NCI-H748 (cell line): ENCODE measurements around the gene NAPEPLD.
A peak's percentile ranks its signal among the peaks of the same experiment; 100 is the strongest.
"Not testable (repeated sequence)": the region's sequence is repeated elsewhere in the genome, so short reads cannot be mapped to it uniquely, and the experiment has no call there.

Experiments used
- DNase-seq: peaks from one replicate; lab custom pipeline; 2025; ENCODE audit not compliant: unreplicated experiment; lab: John Stamatoyannopoulos, UW

Gene NAPEPLD

GRCh38 chr7:103071000-103071399 lies 77.9 kb downstream of the NAPEPLD start:
- no peak for DNase-seq

DNA sequence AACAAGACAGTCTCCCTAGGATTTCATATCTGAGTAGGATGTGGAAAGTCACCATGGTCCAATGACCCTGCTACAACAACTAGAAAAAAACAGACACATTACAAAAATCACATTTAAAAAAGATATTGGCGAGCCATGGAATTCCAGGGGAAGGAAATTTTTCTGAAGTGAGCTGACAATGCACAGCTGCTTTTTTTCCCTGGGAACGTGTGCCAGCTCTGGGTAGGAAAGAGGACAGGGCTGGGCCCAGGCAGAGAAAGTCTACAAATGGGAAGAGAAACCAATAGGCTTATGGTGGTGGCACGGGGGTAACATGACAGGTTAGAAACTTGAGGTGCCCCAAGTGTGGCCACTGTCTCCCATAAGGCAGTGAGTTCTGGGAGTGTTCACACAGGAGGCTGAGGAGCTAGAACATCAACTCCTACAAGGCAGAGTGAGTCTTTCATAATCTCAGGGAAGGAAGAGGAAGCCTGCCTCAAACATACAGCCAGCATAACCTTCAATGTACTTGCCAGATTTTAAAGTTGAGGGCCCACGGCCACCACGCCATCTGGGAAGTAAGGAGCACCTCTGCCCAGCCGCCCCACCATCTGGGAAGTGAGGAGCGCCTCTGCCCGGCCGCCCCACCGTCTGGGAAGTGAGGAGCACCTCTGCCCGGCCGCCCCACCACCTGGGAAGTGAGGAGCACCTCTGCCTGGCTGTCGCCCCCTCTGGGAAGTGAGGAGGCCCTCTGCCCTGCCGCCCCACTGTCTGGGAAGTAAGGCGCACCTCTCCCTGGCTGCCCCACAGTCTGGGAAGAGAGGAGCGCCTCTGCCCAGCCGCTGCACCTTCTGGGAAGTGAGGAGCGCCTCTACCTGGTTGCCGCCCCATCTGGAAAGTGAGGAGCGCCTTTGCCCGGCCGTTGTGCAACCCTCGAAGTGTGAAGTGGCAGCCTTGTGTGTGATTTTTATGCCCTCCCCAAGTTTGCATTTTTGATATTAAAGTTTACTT lies 80.2 kb downstream of the NAPEPLD start:
- no peak for DNase-seq

DNA sequence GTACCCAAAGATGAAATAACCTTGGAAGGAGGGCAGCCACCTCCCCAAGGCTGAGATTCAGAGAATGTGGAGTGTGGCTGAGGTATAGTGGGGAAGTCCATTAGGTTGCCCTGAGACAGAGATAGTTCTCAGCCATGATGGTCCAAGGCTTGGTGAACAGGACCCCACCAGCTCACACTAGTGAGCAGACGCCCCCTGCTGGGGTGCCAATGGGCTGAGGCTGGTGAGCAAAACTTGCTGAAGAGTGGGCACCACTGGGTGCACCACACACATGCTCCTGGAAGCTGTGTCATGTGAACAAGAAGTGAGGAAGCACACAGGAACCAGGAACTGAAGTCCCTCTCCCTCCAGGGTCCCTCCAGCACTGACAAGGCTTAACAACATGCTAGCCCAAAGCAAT lies 83.2 kb downstream of the NAPEPLD start:
- peak; percentile 52 for DNase-seq

GRCh38 chr7:103063895-103064294 lies 85.0 kb downstream of the NAPEPLD start:
- no peak for DNase-seq

- DNase-seq = no peak
Measured at GRCh38 chr7:103059471-103059870, 89.4 kb downstream of the NAPEPLD start.

- DNase-seq = no peak
Measured at GRCh38 chr7:103058122-103058521, 90.8 kb downstream of the NAPEPLD start.

DNA sequence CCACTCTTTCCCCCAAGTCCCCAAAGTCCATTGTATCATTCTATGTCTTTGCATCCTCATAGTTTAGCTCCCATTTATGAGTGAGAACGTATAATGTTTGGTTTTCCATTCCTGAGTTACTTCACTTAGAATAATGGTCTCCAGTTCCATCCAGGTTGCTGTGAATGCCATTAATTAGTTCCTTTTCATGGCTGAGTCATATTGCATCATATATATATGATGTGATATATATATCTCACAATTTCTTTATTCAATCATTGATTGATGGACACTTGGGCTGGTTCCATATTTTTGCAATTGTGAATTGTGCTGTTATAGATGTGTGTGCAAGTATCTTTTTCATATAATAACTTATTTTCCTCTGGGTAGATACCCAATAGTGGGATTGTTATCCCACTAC lies 92.9 kb downstream of the NAPEPLD start:
- DNase-seq = not testable (repeated sequence)

GRCh38 chr7:103051519-103051918 lies 97.4 kb downstream of the NAPEPLD start:
- no peak for DNase-seq
